GM12873 (cell line): ENCODE data around the gene DOCK4.

Experiments used
- TF ChIP-seq, protein P1 (sequence below): IDR thresholded peaks from 2 replicates; pipeline ENCODE4 v1.5.1; 2012; ENCODE audit warnings: low read depth, mild to moderate bottlenecking, moderate library complexity, low read length, control low read depth; ENCODE audit not compliant: insufficient read depth; ENCODE audit errors: missing control alignments

Gene DOCK4

DNA sequence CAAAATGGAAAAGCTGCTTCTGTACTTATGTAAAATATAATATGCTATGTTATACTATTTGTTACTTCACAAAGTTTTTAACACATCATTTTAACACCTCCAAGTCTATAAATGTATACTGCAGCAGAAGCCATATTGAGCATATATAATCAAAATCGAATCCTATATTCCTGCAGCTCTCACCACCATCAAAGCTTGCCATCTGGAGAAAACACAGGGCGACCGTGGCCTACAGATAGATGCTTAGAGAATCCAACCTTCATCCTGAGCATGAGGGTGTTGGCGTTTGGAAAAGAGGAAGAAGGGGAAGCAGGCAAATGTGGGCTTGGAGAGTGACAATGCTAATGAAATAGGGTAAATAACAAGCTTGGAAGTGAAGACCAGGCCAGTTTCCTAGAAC is 385.2 kb downstream of the DOCK4 start:
- TF ChIP-seq, protein P1, sequence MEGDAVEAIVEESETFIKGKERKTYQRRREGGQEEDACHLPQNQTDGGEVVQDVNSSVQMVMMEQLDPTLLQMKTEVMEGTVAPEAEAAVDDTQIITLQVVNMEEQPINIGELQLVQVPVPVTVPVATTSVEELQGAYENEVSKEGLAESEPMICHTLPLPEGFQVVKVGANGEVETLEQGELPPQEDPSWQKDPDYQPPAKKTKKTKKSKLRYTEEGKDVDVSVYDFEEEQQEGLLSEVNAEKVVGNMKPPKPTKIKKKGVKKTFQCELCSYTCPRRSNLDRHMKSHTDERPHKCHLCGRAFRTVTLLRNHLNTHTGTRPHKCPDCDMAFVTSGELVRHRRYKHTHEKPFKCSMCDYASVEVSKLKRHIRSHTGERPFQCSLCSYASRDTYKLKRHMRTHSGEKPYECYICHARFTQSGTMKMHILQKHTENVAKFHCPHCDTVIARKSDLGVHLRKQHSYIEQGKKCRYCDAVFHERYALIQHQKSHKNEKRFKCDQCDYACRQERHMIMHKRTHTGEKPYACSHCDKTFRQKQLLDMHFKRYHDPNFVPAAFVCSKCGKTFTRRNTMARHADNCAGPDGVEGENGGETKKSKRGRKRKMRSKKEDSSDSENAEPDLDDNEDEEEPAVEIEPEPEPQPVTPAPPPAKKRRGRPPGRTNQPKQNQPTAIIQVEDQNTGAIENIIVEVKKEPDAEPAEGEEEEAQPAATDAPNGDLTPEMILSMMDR: no peak

DNA sequence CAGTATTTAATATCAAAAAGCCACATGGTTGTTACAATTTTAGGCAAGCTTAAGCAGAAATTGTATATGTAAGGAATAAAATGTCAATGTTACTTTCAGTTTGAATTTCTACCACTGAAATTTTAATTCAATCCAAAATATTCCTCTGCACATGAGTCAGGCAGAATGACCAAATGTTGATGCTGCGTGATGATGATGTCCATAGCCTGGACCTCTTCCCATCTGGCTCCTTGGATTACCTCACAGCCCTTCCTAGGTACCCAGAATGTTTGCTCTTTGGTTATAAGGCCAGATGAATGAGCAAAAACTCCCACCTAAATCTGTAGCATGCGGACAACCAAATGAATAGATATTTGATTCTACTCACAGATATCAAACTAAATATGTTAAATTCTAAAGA is 385.6 kb downstream of the DOCK4 start:
- TF ChIP-seq, protein P1: no peak

DNA sequence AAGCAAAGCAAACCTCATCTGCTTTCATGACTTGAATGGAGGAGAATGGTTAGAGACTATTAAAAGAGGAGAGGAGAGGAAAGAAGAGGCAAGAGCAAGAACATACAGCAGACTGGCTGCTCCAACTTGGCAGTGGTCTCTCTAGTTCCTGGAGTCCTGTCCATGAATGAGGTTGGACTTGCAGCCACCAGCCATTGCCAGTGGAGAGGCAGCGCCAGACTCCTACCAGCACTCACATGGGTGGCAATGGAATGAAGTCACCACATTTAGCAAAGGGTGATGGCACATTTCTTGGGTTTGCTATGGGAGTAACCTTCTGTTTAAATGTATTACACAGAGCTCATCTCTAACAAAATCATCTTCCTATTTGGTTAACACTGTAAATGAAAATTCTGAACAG is 386.1 kb downstream of the DOCK4 start:
- TF ChIP-seq, protein P1: no peak

DNA sequence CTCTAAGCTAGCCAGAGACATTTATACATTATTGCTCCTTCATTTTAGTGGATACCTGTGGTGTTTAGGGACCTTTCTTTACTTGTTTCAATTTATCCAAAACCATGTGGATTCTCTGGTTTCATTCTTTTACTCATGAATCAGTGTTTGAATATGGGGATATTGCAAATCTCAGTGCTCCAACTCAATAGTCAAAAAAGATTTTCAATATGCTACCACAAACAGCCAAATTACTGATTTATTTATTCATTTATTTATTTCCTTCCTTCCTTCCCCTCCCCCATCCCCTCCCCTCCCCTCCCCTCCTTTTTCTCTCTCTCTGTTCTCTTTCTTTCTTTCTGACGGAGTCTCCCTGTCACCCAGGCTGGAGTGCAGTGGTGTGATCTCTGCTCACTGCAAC is 390.8 kb downstream of the DOCK4 start:
- TF ChIP-seq, protein P1: no peak

DNA sequence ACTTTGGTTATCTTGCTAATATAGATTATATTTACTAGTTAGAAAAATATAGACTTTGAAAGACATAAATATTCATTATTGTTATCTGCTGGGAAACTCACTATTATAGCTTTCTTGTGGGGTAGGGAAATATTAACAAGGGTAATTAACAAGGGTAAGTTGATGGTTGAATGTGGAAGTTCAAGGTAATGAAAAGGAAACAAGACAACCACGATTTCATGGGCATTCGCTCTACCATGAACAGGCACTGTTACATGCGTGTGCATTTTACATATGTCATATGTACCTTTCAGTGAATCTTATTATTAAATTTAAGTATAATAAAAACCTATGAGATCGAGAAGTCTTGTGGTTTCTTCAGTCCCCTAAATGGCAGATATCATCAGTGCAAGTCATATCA is 392.9 kb downstream of the DOCK4 start:
- TF ChIP-seq, protein P1: no peak

DNA sequence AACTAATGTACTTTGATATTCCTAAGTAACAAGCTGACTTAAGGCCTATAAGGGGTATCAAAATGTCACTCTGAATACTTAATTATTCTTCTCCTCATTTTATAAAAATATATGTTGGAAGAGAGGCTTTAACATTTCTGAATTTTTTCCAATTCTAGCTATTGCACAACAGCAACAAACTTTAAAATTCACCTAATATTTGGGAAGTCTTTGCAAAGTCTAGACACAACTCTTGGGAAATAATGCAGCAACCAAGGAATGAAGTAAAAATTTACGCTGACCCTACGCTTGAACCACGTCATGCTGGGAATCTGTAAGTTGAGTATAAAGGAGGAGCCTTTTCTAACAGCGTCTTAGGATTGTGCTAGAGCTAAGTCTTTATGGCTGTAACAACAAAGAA is 400.0 kb downstream of the DOCK4 start:
- TF ChIP-seq, protein P1: no peak

DNA sequence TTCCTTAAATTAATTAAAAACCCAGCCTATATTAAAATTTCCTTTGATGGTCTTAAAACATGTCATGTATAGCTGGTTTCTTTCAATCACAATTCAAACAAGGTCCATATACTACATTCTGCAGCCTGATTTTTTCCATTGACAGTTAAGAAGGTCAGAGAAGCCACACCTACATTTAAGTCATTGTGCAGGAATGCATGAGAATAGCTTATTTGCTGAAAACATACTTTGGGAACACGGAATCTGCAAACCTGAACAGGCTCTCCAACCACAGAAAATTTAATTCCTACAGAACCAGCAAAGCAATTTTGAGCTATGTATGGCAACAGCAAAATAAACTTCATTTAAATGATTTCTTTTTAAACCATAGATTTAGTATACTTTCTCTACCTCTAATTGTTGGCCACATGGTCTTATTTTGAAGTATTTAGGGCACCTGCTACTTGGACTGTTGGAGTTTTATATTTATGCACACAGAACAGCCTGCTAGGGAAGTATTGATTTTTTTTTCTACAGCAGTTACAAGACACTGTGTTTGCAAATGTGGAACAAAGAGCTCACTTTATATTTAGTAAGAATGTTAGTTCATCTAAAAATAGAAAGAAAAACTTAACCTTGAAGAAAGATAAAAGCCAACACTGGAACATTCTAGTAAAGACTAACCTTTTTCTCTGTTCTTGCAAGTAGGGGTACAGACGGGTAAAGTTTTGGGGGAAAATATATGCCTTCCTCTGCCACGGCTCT is 403.0 kb downstream of the DOCK4 start:
- TF ChIP-seq, protein P1: no peak
